Measurements from ENCODE around the gene KCNQ4.

Gene KCNQ4

DNA sequence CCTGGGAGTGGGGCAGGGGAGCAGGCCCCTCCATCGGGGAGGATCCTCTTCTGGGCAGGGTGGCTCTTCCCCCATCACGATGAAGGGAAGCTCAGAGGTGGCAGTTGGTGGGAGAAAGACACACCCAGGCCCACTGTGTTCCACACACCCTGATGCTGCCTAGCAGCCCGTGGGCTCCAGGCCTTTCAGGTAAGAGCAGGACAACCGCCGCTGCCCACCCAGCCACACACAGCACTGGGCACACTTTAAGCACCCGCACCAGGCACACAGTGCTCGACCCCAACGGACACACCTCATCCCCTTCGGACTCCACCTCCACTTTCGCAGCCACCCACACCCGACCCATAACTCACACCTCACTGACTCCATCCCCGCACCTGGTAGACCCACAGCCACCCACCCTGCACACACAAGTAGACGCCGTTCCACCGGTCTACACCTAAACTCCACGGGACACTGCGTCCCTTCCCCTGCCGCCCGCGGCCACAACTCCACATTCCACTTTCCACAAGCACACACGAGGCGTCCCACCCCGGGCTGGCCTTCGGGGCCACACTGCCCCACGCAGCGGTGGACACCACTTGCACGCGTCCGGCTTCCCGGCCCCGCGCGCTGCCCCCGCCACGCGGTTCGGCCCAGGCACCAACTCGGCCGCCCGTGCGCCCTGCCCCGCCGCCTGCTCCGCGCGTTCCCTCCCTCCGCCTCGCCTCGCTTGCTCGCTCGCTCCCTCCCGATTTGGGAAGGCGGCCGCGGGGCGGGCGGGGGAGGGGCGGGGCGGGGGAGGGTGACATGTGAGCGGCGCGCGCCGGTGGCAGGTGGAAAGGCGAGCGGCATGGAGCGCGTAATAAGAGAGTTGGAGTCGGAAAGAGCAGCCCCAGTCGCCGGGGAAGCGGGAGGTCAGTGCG, at the start of gene KCNQ4:
TSS of gene KCNQ4 (plus strand) at position 787 of the 905 bp plus-strand sequence. CDS start 307 bp downstream, outside the sequence.
- DNase-seq (ENCODE audit: low read depth): no peak

GRCh38 chr1:40734882-40735628, 48.5 kb upstream of the KCNQ4 start:
- DNase-seq (ENCODE audit: low read depth): no peak

GRCh38 chr1:40736085-40736531, 47.5 kb upstream of the KCNQ4 start:
- DNase-seq (ENCODE audit: low read depth): no peak

GRCh38 chr1:40738831-40739230, 44.8 kb upstream of the KCNQ4 start:
- DNase-seq (ENCODE audit: low read depth): no peak

GRCh38 chr1:40739455-40740008, 44.1 kb upstream of the KCNQ4 start:
- DNase-seq (ENCODE audit: low read depth): no peak

- no peak for DNase-seq (ENCODE audit: low read depth)
These were observed 43.3 kb upstream of the KCNQ4 start for GRCh38 chr1:40740039-40740996.

DNA sequence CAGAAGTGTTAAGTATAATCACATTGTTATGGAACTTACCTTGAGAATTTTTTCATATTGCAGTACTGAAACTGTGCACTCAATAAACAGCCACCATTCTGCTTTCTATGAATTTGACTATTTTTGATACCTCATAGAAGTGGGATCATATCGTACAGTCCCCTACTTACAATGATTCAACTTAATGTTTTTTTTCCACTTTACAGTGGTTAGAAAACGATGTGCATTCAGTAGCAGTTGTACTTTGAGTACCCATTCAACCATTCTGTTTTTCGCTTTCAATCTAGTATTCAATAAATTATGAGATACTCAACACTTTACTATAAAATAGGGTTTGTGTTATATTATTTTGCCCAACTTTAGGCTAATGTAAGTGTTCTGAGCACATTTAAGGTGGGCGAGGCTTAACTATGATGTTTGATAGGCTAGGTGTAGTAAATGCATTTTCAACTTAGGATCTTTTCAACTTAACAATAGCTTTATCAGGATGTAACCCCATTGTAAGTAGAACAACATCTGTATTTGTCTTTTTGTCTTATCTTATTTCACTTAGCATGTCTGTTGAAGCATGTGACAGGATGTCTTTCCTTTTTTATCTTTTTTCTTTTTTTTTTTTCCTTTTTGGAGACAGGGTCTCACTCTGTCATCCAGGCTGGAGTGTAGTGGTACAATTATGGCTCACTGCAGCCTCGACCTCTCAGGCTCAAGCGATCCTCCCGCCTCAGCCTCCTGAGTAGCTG, 42.4 kb upstream of the KCNQ4 start:
- no peak for DNase-seq (ENCODE audit: low read depth)

GRCh38 chr1:40742363-40743061, 41.1 kb upstream of the KCNQ4 start:
- no peak for DNase-seq (ENCODE audit: low read depth)

DNA sequence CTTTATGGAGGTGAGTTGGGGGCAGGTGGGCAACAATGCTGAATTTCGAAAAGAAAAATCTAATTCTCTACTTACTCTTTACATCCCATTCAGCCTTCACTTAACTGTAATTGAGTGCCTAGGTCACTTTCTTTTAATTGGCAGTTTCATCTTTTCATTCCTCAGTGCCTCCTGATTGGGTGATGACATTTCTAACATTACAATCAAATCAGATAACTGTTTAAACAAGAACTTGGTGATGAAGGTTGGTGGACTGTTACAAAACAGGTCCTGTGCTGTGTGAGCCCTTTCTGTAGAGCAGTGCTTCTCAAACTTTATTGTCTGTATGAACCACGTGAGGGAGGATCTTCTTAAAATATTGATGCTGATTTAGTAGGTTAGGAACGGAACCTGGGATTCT, 40.1 kb upstream of the KCNQ4 start:
- no peak for DNase-seq (ENCODE audit: low read depth)

GRCh38 chr1:40743860-40744259, 39.7 kb upstream of the KCNQ4 start:
- no peak for DNase-seq (ENCODE audit: low read depth)

GRCh38 chr1:40745176-40745575, 38.4 kb upstream of the KCNQ4 start:
- no peak for DNase-seq (ENCODE audit: low read depth)

DNA sequence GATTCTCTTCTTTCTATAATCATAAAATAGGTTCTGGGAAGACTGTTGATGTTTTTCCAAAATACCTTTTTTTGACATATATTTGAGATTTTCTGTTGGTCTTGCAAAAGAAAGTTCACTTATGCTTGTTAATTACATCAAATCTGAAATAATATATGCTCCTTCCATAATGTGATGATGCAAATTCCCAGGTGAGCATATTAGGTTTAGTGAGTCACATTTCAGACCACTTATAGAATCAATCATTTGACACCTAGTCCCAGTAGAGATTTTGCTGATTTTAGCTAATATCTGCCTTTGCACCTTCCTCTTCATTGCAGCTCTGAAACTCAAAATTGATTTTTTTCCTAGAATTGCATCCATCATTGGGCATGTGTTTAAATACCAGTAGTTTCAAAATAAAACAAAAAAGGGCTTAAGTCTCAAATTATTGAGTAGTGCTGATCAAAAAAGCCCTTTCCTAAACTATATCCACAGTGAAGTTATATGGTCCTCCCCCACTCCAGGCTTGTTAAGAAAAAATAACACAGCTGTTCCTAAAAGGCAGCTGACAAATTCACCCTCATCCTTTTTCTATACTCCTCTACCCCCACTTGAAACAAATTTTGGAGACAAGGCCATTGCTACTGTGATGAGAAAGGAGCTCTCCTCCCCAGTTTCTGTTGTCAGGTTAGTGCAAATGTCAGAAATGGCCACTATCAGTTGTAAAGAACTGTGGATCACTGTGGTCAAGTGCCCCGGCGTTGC, 37.1 kb upstream of the KCNQ4 start:
- DNase-seq (ENCODE audit: low read depth): no peak

DNA sequence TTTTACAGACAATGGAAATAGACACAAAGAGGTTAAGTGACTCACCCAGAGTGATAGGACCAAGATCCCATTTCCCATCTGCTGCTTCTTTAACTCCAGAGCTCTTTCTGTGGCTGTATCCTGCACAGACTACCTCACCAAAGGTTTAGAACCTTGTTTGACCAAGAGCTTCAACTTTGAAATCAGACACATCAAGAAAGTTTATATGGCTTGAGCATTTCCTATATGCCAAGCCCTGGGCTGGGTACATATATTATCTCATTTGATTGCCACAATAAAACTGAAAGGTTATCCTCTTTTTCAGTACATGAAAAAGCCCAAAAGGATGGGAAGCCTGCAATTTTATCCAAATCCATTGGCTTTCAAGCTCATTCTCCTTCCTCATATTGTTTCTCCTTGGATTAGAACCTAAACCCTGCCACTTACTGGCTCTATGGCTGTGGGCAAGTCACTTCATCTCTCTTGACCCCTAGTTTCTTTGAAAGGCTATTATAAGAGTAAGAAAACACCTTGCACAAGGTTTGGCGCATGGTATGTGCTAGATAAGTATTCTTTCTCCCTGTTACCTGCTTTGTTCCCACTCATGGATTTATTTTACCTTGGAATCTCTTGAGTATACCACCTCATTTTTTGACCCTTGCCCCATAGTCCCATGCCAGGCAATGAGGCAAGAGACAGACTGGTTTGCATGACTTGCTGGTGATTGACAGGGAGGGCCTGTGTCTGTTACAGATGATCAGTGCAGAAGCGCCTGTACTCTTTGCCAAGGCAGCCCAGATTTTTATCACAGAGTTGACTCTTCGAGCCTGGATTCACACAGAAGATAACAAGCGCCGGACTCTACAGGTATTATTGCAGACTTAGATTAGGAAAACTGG, 34.5 kb upstream of the KCNQ4 start:
- DNase-seq (ENCODE audit: low read depth): no peak

- no peak for DNase-seq (ENCODE audit: low read depth)
These were observed 33.8 kb upstream of the KCNQ4 start for GRCh38 chr1:40749817-40750216.

- no peak for DNase-seq (ENCODE audit: low read depth)
These were observed 33.1 kb upstream of the KCNQ4 start for GRCh38 chr1:40750451-40750908.

GRCh38 chr1:40751802-40752201, 31.8 kb upstream of the KCNQ4 start:
- no peak for DNase-seq (ENCODE audit: low read depth)

DNA sequence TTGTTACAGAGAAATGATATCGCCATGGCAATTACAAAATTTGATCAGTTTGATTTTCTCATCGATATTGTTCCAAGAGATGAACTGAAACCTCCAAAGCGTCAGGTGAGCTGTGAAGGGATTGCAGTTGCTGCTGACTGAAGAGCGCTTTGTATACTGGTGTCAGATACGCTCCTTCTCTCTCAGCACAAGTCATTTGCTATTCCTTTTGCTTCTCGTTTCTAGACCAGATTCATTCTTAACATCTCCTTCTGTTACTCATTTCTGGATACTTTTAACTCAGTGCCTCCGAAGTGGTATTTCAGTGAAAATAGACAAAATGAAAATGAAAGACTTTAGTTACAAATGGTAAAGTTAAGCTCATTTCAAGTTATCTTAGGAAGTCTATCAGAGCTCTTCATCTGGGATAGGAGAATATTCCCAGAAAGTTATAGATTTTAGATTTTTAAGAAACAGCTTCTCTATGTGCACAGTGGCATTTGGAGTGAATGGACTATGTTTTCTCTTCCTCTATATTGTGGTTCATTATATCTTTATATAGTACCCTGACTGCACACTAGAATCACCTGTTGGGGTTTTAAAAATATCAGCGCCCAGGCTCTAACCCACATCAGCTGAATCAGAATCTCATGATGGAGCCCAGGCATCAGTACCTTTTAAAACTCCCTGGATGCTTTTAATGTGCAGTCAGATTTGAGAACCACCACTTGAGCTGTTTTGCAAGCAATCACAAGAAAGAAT, 30.3 kb upstream of the KCNQ4 start:
- no peak for DNase-seq (ENCODE audit: low read depth)

DNA sequence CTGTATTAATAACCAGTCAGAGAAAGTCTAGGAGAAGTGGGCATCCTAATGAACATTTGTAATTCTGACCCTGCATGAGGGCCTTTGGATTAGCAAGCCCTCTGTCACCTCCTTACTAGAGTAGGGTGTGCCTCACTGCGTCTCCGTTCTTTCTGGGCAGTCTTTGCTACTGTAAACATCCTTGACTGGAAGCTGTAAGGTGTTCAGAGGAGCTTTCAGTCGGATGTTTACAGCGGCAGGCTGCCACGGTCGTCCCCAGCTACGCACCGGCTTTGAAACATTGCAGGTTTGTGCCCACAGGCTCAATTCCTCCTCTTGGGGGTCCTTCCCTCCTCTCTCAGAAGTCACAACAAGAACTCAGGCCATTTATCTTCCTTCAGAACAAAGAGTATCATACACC, 29.4 kb upstream of the KCNQ4 start:
- no peak for DNase-seq (ENCODE audit: low read depth)

All from stromal cell of bone marrow (primary cell).